Measurements from ENCODE around the gene CGB2. TPM values are rescaled to one million over a fixed set of nuclear protein-coding genes. Genes with fewer than 3 reads are reported as not detected.
A peak's percentile ranks its signal among the peaks of the same experiment; 100 is the strongest.
"Not testable (repeated sequence)": the region's sequence is repeated elsewhere in the genome, so short reads cannot be mapped to it uniquely, and the experiment has no call there.

The CGB2 gene
- total RNA-seq, 1 donor from 2014 or later, result not detected

- FAIRE-seq, result peak; percentile 83
- TF ChIP-seq, protein P1, sequence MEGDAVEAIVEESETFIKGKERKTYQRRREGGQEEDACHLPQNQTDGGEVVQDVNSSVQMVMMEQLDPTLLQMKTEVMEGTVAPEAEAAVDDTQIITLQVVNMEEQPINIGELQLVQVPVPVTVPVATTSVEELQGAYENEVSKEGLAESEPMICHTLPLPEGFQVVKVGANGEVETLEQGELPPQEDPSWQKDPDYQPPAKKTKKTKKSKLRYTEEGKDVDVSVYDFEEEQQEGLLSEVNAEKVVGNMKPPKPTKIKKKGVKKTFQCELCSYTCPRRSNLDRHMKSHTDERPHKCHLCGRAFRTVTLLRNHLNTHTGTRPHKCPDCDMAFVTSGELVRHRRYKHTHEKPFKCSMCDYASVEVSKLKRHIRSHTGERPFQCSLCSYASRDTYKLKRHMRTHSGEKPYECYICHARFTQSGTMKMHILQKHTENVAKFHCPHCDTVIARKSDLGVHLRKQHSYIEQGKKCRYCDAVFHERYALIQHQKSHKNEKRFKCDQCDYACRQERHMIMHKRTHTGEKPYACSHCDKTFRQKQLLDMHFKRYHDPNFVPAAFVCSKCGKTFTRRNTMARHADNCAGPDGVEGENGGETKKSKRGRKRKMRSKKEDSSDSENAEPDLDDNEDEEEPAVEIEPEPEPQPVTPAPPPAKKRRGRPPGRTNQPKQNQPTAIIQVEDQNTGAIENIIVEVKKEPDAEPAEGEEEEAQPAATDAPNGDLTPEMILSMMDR (IDR thresholded peaks at IDR 0.05; ENCODE audit: insufficient read depth, low read length, severe bottlenecking), result no peak
- DNase-seq (ENCODE audit: low read depth), result peak; percentile 63
- Histone ChIP-seq H3K27me3 (ENCODE audit: control insufficient read depth, insufficient read depth, low read length) (peaks cover 11% of the 10 kb centered on the region), H3K36me3 (ENCODE audit: control insufficient read depth, insufficient read depth, low read length) (no peaks in the 10 kb centered on the region), H3K4me3 (ENCODE audit: low read depth, low read length) (no peak overlapping the region)
These were observed 37.3 kb downstream of the CGB2 start for GRCh38 chr19:49069026-49069425.

GRCh38 chr19:49070416-49070815 is 38.7 kb downstream of the CGB2 start:
- H3K27me3 ChIP-seq (ENCODE audit: control insufficient read depth, insufficient read depth, low read length), result peaks cover 11% of the 10 kb centered on the region
- no peak overlapping the region for H3K4me3 ChIP-seq (ENCODE audit: low read depth, low read length)
- FAIRE-seq (peak; percentile 90), DNase-seq (ENCODE audit: low read depth) (no peak)
- H3K36me3 ChIP-seq (ENCODE audit: control insufficient read depth, insufficient read depth, low read length), result no peaks in the 10 kb centered on the region
- TF ChIP-seq, protein P1 (IDR thresholded peaks at IDR 0.05; ENCODE audit: insufficient read depth, low read length, severe bottlenecking), result no peak

GRCh38 chr19:49071860-49072547 is 40.3 kb downstream of the CGB2 start:
- H3K27me3 ChIP-seq (ENCODE audit: control insufficient read depth, insufficient read depth, low read length), result peaks cover 11% of the 10 kb centered on the region
- H3K4me3 ChIP-seq (ENCODE audit: low read depth, low read length), result no peak overlapping the region
- DNase-seq (ENCODE audit: low read depth) (no peak), FAIRE-seq (no peak)
- TF ChIP-seq, protein P1 (IDR thresholded peaks at IDR 0.05; ENCODE audit: insufficient read depth, low read length, severe bottlenecking), result no peak
- no peaks in the 10 kb centered on the region for H3K36me3 ChIP-seq (ENCODE audit: control insufficient read depth, insufficient read depth, low read length)

DNA sequence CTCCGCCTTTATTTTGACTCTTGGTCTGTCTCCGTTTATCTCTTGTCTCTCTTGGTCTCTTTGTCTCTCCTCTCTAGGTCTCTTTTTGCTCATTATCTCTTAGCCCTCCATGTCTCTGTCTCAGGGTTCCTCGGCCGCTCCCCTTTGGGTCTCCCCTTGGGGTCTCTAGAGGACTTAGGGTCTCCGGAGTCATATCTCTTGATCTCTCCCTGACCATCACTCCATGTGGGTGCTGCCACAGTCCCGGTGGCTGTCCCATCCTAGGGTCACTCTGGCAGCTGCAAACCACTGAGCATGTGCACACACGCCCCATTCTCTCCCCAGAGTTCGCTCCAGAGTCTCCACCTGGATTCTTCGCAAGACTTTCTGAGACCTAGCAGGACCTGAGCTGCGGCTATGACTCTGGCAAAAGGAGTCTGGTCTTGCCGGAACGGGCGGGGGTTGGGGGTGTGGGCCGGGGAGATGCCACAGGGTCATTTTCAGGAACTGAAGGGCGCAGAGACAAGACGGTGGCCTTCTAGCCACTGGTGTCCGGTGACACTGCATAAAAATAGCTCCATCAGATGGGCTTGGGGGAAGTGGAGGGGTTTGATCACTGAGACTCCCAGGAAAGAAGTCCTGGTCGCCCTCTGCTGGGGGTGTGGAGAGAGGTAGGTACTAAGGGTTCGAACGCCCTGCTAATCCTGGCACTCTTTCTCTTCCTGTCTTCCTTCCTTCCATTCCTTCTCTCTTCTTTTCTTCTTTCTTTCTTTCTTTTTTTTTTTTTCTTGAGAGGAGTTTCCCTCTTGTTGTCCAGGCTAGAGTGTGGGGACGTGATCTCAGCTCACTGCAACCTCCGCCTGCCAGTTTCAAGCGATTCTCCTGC is 42.1 kb downstream of the CGB2 start:
- FAIRE-seq, result no peak
- no peak for DNase-seq (ENCODE audit: low read depth)
- TF ChIP-seq, protein P1 (IDR thresholded peaks at IDR 0.05; ENCODE audit: insufficient read depth, low read length, severe bottlenecking), result peak; percentile 54
- peaks cover 11% of the 10 kb centered on the region for H3K27me3 ChIP-seq (ENCODE audit: control insufficient read depth, insufficient read depth, low read length)
- no peak overlapping the region for H3K4me3 ChIP-seq (ENCODE audit: low read depth, low read length)
- no peaks in the 10 kb centered on the region for H3K36me3 ChIP-seq (ENCODE audit: control insufficient read depth, insufficient read depth, low read length)

GRCh38 chr19:49074869-49075268 is 43.2 kb downstream of the CGB2 start:
- TF ChIP-seq, protein P1 (IDR thresholded peaks at IDR 0.05; ENCODE audit: insufficient read depth, low read length, severe bottlenecking), result peak; percentile 67
- not testable (repeated sequence) for FAIRE-seq; H3K36me3 ChIP-seq (ENCODE audit: control insufficient read depth, insufficient read depth, low read length); H3K4me3 ChIP-seq (ENCODE audit: low read depth, low read length); DNase-seq (ENCODE audit: low read depth)
- peaks cover 11% of the 10 kb centered on the region for H3K27me3 ChIP-seq (ENCODE audit: control insufficient read depth, insufficient read depth, low read length)

Measured in bronchial epithelial cell (primary cell).